Measurements from ENCODE around the gene PKD1L1.

- TF ChIP-seq CTCF (IDR thresholded peaks at IDR 0.05; ENCODE audit: low read depth, low read length) (no peak), POLR2A (IDR thresholded peaks at IDR 0.05; ENCODE audit: extremely low read depth, insufficient read length) (no peak)
Measured at GRCh38 chr7:47967123-47967522, 18.9 kb upstream of the PKD1L1 start.

Measured in NB4 (cell line).